HTERT RPE-1 (cell line): Measurements from ENCODE around the gene SIM1.

Experiments
- in situ Hi-C: fragments of 300-500 bp; cut with MboI; formaldehyde crosslinking; loops from 4 replicates; pipeline ENCODE4 v1.14.3; 2020; ENCODE audit warnings: low sequenced_read_pairs

SIM1 gene, protein sequence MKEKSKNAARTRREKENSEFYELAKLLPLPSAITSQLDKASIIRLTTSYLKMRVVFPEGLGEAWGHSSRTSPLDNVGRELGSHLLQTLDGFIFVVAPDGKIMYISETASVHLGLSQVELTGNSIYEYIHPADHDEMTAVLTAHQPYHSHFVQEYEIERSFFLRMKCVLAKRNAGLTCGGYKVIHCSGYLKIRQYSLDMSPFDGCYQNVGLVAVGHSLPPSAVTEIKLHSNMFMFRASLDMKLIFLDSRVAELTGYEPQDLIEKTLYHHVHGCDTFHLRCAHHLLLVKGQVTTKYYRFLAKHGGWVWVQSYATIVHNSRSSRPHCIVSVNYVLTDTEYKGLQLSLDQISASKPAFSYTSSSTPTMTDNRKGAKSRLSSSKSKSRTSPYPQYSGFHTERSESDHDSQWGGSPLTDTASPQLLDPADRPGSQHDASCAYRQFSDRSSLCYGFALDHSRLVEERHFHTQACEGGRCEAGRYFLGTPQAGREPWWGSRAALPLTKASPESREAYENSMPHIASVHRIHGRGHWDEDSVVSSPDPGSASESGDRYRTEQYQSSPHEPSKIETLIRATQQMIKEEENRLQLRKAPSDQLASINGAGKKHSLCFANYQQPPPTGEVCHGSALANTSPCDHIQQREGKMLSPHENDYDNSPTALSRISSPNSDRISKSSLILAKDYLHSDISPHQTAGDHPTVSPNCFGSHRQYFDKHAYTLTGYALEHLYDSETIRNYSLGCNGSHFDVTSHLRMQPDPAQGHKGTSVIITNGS

DNA sequence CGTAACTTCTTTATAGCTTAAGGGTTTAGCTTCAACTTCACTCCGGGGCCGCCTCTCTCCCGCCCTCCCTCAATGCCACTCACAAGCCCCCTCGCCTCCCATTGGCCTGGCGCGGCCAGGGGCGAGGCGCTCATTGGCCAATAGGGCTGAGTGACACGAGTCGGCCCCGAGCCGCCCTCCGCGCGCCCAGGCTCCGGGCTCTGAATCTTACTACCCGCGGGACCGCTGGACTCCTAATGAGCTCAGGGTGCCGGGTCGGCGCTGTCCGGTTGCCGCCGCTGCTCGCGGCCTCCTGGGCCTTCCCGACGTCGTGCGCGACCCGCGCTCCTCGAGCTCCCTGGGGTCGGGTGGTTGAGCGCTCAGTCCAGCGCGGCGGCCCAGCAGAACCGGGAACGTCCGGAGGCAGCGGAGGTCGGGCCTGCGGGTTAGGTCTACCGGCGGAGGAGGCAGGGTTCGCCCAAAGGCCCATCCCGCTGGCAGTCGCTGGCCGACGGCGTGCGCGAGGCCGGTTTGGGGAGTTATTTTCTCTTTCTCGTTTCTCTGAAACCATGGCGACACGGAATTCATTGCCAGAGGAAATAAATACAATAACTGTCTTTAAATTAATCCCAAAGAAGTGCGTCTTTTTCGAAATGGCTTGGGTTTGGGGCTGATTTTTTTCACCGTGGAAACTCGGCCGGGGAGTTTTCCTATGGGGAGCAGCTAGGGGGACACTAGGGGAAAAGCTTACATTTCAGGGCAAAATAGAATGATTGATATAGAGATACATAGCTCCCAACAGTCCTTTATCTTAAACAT, at the start of gene SIM1:
TSS of gene SIM1 (minus strand) at position 19 of the 798 bp plus-strand sequence. CDS start 1,453 bp downstream, outside the sequence.
- in situ Hi-C loops, result no loop called here

DNA sequence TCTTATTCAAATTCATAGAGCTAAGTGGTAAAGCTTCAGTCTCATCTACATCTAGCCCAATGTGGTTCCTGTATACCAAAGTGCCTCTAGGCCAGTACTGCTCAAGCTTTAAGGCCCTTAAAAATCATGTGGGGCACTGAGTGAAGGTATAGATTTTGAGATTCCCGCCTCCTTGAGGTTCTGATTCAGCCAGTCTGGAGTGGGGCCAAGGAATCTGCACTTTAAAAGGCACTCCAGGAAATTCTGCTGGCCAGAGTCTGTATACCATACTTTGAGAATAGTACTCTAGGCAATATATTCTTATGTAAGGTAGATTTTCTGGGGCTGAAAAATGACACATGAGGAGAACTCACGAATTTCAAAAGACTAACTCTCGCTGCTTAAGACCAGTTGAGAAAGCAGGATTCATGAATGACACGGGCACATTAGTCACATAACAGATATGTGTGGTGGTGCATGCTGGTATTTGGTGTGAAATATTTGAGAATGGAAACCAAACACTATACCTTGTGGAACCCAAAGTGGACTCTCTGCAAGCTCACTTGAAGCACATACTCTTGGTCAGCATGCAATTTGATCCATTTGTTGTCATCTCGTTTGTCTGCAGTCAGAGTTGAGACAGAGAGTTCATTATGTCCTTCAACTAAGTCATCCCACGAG, 47.6 kb upstream of the SIM1 start:
- in situ Hi-C loops, result no loop called here

DNA sequence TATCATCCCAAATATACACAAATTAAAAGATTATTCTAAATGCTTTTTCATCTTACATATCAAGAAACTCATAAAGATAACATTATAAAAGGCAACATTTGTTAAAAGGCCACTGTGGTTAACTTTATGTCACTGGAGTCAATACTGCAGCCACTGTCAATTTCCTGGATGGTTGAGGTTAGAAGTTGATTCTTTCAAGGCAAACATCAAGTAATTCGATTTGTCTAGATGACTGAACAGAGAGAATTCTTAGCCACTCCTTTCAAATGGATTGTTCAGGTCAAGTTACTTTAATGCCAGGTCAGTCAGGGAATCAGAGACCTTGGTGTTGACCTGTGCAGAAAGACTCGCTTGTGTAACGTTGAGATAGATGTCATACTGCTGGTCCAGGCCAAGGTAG, 44.4 kb upstream of the SIM1 start:
- in situ Hi-C loops, result no loop called here

DNA sequence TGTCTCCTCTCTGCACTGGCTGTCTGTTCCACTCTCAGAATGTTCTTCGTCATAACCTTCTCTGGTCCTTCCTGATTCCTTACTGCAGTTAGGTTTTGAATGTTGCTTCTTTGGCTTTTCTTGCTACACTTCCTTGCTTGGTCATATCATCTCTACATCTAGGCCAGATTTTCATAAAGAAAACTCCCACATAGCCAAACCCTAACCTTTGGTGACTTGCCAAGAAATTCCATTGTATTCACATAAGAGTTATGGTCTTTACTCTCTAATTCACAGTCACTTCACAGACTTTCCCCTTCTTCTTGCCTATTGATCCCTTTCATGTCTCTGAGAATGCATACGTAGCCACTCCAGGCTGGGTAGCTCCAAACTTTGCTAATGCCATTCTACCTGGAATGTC, 41.9 kb upstream of the SIM1 start:
- in situ Hi-C loops, result no loop called here

DNA sequence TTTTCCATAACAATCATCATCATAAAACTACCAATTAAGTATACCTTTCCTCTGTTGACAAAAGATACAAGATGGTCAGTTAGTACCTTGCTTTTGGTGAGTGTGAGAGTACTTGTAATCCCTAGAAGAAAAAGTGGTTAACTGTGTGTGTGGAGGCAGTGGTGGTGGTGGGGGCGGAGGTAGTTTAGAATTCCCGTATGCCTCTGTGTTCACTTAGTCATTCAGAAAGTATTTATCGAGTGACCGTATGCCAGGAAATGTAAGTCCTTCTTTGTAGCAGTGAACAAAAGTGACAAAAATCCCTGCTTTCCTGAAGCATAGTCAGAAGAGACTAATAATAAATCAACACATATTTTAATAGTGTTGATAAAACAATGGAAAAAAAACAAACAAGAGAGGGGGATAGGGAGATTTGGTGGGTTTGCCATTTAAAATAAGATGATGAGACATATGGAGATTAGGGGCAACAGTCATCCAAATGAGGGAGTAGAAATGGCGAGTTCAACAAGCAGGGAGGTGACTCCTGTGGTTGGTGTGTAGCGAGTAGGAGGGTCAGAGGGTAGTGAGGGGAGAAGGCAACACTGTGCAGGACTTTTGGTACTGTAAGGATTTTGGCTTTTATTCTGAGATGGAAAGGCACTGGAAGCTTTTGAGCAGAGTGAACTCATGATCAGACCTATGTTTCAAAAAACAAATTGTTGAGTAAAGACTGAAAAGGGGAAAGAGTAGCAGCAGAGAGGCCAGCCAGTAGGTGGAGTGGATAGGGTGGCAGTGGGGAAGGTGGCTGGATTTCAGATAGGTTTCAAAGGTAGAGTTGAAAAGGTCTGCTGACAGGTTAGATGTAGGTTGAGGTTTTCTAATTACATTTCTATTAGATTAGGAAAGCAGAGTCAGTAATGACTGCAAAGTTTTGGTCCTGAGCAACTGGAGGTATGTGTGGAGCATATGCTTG, 40.3 kb upstream of the SIM1 start:
- in situ Hi-C loops, result no loop called here

DNA sequence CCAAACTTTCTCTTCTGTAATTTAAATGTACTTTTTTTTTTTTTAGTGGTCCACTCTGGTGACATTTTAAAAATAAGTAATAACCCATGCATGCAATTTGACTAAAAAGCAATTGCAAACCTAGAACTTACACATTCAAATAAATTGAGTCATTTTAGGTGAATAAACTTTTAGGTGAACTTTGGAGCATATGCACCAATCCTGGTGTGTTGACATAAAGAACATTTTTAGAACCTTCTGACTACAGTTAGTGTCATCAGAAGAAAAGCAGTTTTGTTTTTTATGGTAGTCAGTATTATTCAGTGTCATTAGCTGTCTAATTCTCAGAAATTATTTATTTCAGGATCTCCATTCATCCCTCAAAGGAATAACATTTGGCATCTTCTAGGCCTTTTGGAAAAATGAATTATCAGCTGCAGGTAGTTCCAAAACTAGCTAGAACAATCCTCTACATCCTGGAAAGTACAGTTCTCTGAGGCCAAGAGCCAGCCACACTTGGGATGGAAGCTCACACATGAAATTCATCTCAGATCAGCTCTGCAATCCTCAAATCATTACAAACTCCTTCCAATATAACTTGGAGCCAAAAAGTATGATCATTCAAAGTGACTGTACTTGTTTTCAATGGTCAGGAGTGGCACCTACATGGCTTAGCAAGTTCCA, 38.5 kb upstream of the SIM1 start:
- in situ Hi-C loops, result no loop called here

DNA sequence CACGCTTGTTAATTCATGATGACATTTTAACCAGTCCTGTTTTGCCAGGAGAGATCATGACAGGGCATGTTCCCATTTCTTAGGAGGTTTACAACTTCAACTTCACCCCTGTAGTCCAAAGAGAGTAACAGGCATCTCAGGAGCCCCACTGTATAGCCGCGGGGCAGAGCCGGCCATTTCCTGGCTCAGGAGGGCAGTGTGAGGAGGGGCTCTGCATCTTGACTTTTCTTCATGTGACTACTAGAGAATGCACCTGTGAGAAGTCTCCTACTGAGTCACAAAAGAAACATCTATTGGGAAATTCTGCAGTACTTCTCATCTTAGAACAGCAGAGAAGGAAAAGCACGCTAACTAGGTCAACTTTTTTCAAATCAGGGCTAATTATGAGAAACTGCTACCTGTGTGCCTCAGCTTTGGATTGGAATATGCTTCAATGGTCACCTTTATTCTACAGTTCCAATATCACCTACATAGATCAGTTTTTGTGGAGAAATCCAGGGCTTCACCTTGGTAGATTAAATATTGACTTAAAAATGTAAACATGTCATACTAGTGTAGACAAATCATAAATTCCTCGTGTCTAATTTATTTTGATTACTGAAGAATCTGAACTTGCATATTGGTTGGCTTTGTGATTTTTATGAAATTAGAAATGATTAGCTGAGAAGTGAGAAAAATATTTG, 28.6 kb upstream of the SIM1 start:
- in situ Hi-C loops, result no loop called here

DNA sequence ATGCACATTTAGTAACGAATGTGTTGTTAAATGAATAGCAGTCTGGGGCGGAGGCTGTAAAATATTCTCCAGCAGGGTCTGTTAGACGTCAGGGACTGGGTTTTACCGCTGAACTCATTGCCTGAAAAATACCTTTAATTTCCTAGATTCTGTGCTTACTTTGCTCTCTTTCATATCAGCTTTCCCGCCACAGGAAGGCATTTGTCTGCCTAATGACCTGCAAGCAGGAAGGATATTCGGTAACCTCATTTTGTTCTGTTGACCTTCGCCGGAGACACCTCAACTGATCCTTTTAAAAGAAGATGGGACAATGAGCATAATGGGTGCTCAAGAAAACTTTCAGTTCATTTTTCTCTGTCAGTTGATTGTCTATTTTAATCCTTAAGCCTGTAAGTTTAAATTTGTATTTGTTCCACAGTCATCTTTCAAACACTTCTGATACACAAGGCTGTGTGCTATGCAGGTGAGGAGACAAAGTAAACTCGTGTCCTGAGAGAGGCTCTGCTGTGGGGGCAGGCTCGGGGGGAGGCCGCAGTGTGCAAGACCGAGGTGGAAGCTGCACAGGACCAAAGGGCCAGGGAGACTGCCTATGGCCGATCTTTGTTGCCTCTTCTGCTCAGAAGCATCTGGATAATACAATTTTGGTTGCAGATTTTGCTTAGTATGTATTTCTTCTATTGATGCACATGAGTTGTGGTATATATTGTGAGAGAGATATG, 27.4 kb upstream of the SIM1 start:
- in situ Hi-C loops, result no loop called here

DNA sequence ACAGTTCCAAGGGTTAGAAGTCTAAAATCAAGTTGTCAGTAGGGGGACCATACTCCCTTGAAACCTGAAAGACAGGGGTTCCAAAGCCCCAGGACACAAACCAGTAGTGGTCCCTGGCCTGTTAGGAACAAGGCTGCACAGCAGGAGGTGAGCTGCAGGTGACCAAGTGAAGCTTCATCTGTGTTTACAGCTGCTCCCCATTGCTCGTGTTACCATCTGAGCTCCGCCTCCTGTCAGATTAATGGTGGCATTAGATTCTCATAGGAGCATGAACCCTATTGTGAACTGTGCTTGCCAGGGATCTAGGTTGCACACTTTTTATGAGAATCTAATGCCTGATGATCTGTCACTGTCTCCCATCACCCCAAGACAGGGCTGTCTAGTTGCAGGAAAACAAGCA, 25.3 kb upstream of the SIM1 start:
- in situ Hi-C loops, result no loop called here

DNA sequence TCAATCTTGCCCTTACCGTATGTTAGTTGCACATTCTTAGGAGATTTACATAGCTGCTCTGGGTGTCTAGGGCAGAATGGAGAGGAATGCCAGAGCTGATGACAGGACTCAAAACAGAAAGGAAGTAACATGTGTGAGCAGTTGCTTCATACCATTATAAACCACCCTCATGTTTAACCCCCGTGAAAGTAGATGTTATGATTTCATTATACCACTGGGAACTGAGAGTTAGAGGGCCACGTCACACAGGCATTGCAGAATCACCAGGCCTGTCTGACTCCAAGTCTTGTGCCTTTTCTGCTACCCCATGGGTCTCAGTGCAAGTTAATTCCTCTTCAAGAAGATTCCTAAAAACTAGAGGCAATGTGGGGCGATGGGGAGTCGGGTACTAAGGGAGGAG, 23.5 kb upstream of the SIM1 start:
- in situ Hi-C loops, result no loop called here

DNA sequence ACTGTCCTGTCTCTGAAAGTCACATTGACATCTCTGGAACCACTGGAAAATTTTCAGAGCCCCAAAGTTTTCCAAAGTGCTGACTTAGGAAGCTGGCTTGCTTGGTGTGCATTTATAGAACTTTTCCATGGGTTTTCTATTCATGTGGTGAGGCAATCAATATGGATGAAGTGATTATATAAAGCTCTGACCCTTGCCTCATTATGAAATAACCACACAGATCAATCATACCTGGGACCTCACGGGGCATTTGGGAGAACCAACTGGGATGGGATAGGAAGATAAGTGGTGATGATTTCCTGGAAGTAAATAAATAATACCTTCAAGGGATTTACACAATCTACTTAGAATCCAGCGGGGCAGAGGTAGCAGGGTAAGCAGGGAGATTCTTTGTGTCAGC, 22.9 kb upstream of the SIM1 start:
- in situ Hi-C loops, result no loop called here

DNA sequence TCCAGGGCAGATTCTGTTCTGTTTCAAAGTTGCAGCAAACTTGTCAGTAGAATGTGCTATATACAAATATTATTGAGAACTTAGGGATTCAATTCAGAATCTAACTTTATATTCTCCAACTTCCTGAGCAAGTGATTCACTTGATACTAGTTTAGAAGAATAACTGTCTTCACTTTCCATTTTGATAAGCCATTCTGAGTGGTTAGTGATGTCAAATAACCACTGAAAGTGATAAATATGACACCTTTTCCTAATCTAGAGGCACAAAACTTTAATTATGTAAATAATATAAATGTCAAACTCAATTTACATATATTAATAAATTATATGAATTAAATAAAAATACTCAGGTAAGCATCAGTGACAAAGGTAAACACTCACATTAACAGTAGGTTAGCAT, 20.5 kb upstream of the SIM1 start:
- in situ Hi-C loops, result no loop called here

DNA sequence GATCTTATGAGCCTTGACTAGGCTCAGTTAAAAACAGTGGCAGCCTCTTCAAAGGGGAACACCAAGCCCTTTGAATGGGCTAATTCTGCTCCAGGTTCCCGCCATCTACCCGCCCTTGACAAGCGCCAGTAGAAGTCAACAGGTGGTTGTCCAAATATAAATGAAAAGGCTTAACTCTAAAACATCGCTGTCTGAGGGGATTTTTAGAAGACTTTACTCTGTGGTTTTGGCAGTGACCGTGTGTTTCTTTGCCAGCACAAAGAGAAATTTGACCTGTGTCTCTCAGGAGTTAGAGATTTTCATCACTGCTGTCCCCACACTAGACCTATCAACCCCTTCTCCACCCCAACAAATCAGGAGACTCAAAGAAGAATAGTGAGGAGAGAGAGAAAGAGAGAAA, 19.8 kb upstream of the SIM1 start:
- in situ Hi-C loops, result no loop called here

DNA sequence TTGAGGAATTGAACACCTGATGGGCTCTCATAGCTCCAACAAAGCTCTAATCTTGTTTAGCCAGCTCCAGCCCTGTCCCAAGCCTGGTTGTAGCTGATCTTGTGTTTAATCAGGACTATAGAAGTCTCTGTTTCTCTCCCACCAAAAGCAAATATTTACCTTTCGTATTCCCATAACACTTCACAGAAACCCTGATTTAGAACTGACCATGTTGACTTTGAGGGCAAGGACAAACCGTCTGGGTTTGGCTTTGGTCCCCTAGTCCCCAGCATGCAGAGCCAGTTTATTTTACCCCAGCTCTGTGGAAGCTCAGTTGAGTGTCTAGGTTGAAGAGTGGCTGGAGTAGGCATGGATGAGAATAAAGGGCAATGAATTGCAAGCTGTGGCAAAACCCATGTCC, 18.0 kb upstream of the SIM1 start:
- in situ Hi-C loops, result no loop called here

DNA sequence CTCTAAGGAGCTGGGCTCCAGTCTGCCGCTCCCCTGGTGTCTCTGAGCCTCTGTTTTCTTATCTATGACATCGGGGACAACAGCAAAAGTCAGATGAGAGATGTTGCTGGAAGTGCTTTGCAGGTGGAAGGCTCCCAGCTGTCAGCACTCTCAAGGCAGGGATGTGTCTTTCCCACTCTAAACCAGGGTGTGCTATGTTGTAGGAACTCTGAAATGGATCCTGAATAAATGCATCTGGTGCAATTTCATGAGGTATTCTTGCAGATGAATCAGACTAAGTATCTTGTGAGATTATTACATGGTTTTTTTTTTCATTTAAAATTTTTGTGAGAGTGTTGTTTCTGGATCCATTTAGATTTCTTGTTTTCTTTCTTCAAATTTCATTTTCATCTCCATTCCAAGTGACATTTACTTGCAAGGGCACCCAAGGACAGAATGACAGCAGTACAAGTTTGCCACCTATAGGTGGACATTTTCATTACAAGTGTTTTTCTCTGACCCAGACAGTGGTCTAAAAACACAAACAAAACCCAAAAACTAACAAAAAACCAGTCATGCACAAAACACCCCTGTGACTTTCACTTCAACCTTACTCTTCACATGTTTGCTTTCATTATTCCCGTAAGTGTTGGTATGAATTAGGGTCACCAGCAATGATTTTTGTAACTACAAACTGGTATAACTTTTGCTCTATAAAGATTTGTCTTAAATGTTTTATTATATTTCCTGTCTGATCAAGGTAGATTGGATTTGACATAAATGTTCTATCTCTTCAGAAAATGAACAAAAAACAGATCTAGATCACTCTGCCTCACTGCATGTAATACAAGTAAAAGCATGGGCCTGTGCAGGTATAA, 14.7 kb upstream of the SIM1 start:
- in situ Hi-C loops, result no loop called here

DNA sequence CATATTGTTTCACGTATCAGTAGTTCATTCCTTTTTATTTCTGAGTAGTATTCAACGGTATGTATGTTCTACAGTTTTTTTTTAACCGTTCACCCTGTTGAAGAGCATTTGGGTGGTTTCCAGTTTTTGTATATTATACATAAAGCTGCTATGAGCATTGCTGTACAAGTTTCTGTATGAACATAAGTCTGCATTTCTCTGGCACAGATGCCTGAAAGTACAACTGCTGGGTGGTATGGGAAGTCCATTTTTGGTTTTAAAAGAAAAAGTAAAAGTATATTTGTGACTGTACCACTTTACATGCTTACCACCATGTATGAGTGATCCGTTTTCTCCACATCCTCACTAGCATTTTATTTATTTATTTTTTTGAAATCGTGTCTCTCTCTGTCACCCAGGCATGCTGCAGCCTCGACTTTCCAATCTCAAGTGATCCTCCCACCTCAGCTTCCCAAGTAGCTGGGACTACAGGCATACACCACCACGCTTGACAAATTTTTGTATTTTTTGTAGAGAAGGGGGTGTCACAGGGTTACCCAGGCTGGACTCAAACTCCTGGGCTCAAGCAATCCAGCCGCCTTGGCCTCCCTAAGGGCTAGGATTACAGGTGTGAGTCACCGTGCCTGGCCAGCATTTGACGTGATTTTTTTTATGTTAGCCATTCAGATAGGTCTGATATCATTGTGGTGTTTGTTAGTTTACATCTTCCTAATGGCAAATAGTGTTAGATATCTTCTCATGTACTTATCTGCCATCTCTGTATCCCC, 11.0 kb upstream of the SIM1 start:
- in situ Hi-C loops, result no loop called here
